HG03095 (cell line): ENCODE results near the gene ATP6V1E1.

ENCODE experiments used
- ATAC-seq: cut with Tn5 transposase; IDR thresholded peaks from one replicate; pipeline ENCODE4 v1.9.1; 2021; ENCODE audit warnings: moderate library complexity; ENCODE audit not compliant: unreplicated experiment

The ATP6V1E1 gene

GRCh38 chr22:17548756-17549035, 79.9 kb downstream of the ATP6V1E1 start:
- ATAC-seq = no peak

DNA sequence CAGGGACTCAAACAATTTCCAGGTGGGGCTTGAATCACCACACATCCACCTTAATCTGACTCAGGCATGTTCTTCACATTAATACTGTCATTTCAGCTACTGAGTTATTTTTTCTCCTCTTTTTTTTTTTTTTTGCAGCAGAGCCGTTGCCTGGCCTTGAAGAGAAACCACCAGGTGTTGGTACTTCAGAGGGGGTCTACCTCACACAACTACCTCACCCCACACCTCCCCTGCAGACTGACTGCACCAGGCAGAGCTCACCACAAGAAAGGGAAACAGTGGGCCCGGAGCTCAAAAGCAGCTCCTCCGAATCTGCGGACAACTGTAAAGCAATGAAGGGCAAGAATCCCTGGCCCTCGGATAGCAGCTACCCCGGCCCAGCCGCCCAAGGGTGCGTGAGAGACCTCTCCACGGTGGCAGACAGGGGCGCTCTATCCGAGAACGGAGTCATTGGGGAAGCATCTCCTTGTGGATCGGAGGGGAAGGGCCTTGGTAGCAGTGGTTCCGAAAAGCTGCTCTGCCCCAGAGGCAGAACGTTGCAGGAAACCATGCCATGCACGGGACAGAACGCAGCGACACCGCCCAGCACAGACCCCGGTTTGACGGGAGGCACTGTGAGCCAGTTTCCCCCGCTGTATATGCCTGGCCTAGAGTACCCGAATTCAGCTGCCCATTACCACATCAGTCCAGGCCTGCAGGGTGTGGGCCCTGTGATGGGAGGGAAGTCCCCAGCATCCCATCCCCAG, 80.4 kb downstream of the ATP6V1E1 start:
- no peak for ATAC-seq

- ATAC-seq = no peak
Measured at GRCh38 chr22:17542452-17542851, 86.1 kb downstream of the ATP6V1E1 start.
